Upper lobe of left lung (tissue), 6 donors: Measurements from ENCODE around the gene TMPRSS6. TPM values are rescaled to one million over a fixed set of nuclear protein-coding genes. Genes with fewer than 3 reads are reported as not detected.
A peak's percentile ranks its signal among the peaks of the same experiment; 100 is the strongest.

Experiments
- ATAC-seq, 2 donors: fragments of 200-7000 bp; cut with Tn5 transposase; one replicate each; pipeline ENCODE4 v1.9.1; 2022; ENCODE audit warnings: mild to moderate bottlenecking in 2 of 2, moderate library complexity in 2 of 2; ENCODE audit not compliant: low FRiP score in 2 of 2
- DNase-seq, 2 donors: peaks; one replicate each; pipeline ENCODE4 v3.0.0-alpha.2; 2019 to 2020
- H3K27ac ChIP-seq, 4 donors: fragments of 200-600 bp; sonication (generic); one replicate each; pipeline ENCODE4 v1.5.1; 2016 to 2019
- H3K27me3 ChIP-seq, 4 donors: fragments of 200-600 bp; sonication (generic); one replicate each; pipeline ENCODE4 v1.5.1; 2017 to 2019
- H3K36me3 ChIP-seq, 4 donors: fragments of 200-600 bp; sonication (generic); one replicate each; pipeline ENCODE4 v1.5.1; 2016 to 2019
- H3K4me1 ChIP-seq, 4 donors: fragments of 200-600 bp; sonication (generic); one replicate each; pipeline ENCODE4 v1.5.1; 2018 to 2019
- H3K4me3 ChIP-seq, 4 donors: fragments of 200-600 bp; sonication (generic); one replicate each; pipeline ENCODE4 v1.5.1; 2017 to 2019; ENCODE audit warnings: mild to moderate bottlenecking in 2 of 4, moderate library complexity in 1 of 4
- H3K9me3 ChIP-seq, 4 donors: fragments of 200-600 bp; sonication (generic); one replicate each; pipeline ENCODE4 v1.5.1; 2018 to 2019
- EP300 ChIP-seq, 4 donors: sonication (generic); formaldehyde crosslinking; IDR thresholded peaks; one replicate each; pipeline ENCODE4 v1.5.1; 2017; ENCODE audit warnings: antibody characterized with exemption in 4 of 4, control low read depth in 2 of 4
- POLR2A ChIP-seq, 4 donors: fragments of 450-650 bp; IDR thresholded peaks; one replicate each; pipeline ENCODE4 v1.5.1; 2016 to 2017; ENCODE audit warnings: antibody characterized with exemption in 4 of 4, mild to moderate bottlenecking in 2 of 4
- POLR2AphosphoS5 ChIP-seq, 2 donors: sonication (generic); formaldehyde crosslinking; IDR thresholded peaks; one replicate each; pipeline ENCODE4 v1.5.1; 2017; ENCODE audit warnings: antibody characterized with exemption in 2 of 2
- WGBS, 2 donors: methylation state at CpG; one replicate each; pipeline ENCODE4 v1.1.5; 2017 to 2018; 5-methylcytosine and 5-hydroxymethylcytosine counted together
- total RNA-seq, 6 donors: library from RNA; depleted of rRNA in 4 of 6; stranded (reverse); fragments of >200 nt in 4 of 6; gene quantifications; one replicate each; pipeline versions ENCODE4 v1.1.0 to v1.2.1, GENCODE V29; 2016 to 2021
- TF ChIP-seq, protein P1 (sequence below), 6 experiments: fragments of 450-650 bp in 4 of 6; fragments of 200-600 bp in 2 of 6; sonication (generic) in 2 of 6; IDR thresholded peaks; one replicate each; pipeline ENCODE4 v1.5.1; 2016 to 2019; ENCODE audit warnings: antibody characterized with exemption in 6 of 6
- donor health status: DM: no; HTN: no; CAD: no; lungs with moderate emphysema.
- donor health status: DM: no; HTN: yes; CAD: no; lungs with severe emphysema.

Gene TMPRSS6
- total RNA-seq, 6 donors from 2014 or later = 0.47 to 8.2 (median 2.0) TPM

DNA sequence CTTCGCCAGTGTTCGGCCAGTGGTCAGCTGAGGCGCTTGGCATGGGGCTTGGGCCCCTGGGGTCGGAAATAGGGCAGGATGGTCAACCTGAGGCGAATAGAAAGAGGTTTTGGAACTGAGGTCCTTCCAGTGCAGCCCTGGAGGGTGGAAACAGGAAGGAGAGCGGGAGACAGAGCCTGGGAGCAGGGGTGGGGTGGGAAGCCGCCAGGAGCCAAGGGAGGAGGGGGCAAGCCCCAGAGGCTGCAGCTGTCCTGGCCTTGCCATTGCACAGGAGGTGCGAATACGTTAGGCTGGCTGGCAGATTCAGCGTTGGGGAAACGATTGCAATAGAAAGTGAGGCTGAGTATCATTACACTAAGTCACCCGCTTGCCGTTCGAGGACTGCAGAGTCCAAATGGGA lies 71.8 kb downstream of the TMPRSS6 start:
- Histone ChIP-seq H3K27me3 (no peaks in the 10 kb centered on the region), H3K9me3 (no peaks in the 10 kb centered on the region), H3K27ac (no peak overlapping the region), H3K36me3 (no peaks in the 10 kb centered on the region), H3K4me3 (no peak overlapping the region), H3K4me1 (peaks cover 0 to 30% (median 15%) of the 10 kb centered on the region in 4 donors)
- TF ChIP-seq EP300 (IDR thresholded peaks at IDR 0.05) (no peak), POLR2A (IDR thresholded peaks at IDR 0.05) (no peak), POLR2AphosphoS5 (IDR thresholded peaks at IDR 0.05) (no peak)
- TF ChIP-seq, protein P1, sequence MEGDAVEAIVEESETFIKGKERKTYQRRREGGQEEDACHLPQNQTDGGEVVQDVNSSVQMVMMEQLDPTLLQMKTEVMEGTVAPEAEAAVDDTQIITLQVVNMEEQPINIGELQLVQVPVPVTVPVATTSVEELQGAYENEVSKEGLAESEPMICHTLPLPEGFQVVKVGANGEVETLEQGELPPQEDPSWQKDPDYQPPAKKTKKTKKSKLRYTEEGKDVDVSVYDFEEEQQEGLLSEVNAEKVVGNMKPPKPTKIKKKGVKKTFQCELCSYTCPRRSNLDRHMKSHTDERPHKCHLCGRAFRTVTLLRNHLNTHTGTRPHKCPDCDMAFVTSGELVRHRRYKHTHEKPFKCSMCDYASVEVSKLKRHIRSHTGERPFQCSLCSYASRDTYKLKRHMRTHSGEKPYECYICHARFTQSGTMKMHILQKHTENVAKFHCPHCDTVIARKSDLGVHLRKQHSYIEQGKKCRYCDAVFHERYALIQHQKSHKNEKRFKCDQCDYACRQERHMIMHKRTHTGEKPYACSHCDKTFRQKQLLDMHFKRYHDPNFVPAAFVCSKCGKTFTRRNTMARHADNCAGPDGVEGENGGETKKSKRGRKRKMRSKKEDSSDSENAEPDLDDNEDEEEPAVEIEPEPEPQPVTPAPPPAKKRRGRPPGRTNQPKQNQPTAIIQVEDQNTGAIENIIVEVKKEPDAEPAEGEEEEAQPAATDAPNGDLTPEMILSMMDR (IDR thresholded peaks at IDR 0.05) = no peak
- 64 to 66% methylated on average over 14 of the region's 14 CpGs for WGBS, 2 donors
- DNase-seq (no peak), ATAC-seq (no peak)

- 80 to 92% methylated on average over 6 to 11 of the region's 11 CpGs for WGBS, 2 donors
- Histone ChIP-seq H3K4me3 (no peak overlapping the region), H3K36me3 (no peaks in the 10 kb centered on the region), H3K27ac (no peak overlapping the region), H3K9me3 (no peaks in the 10 kb centered on the region), H3K27me3 (no peaks in the 10 kb centered on the region), H3K4me1 (peaks cover 0 to 35% (median 21%) of the 10 kb centered on the region in 4 donors)
- DNase-seq (no peak), ATAC-seq (no peak)
- TF ChIP-seq, protein P1 (IDR thresholded peaks at IDR 0.05) = no peak
- TF ChIP-seq POLR2A (IDR thresholded peaks at IDR 0.05) (no peak), POLR2AphosphoS5 (IDR thresholded peaks at IDR 0.05) (no peak), EP300 (IDR thresholded peaks at IDR 0.05) (no peak)
These were observed 72.7 kb downstream of the TMPRSS6 start for GRCh38 chr22:37036655-37037377.

DNA sequence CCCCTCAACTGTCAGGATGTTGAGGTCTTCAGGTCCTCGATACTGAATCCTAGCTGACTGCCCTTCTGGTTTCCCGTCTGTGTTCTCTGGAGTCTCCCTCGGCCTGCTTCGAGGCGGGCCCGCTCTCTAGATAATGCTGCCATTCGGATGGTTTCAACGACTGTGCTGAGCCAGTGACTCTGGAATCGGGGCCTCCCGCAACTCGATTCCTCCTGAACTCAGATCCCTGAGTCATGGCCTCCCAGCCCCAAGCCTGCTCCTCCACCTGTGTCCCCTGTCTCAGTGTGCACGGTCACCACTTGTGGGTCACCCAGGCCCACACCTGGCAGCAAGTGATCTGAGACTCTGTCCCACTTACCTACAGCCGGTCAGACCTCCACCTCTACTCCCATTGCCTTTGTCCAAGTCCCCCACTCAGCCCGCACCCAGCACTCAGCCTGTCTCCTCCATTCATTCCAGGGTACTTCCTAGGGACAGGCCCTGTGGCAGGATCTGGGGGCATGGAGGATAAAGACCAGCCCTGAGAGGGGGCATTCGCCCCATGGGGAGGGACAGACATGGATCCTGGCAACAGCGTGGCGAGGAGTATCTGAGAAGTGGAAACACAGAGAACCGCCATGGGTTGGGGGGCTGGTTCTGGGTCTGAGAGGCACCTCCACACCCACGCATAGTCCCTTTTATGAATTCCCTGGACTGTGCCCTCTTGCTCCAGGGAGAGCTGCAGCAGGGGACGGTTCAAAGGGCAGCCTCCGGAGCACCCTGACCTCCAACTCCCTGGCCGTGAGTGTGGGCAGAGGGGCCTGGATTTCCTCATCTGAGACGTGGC lies 75.7 kb downstream of the TMPRSS6 start:
- WGBS, 2 donors = 88 to 92% methylated on average over 22 to 23 of the region's 23 CpGs
- peak overlapping the region in 3 of 4 donors; percentile 10 to 81 (median 35) for H3K27ac ChIP-seq
- peaks cover 0 to 20% (median 13%) of the 10 kb centered on the region in 4 donors for H3K36me3 ChIP-seq
- TF ChIP-seq EP300 (IDR thresholded peaks at IDR 0.05) (no peak), POLR2AphosphoS5 (IDR thresholded peaks at IDR 0.05) (no peak), POLR2A (IDR thresholded peaks at IDR 0.05) (no peak)
- TF ChIP-seq, protein P1 (IDR thresholded peaks at IDR 0.05) = no peak
- no peaks in the 10 kb centered on the region for H3K9me3 ChIP-seq
- no peak for DNase-seq
- peaks cover 0 to 33% (median 26%) of the 10 kb centered on the region in 4 donors for H3K4me1 ChIP-seq
- no peaks in the 10 kb centered on the region for H3K27me3 ChIP-seq
- H3K4me3 ChIP-seq = no peak overlapping the region
- ATAC-seq = no peak

GRCh38 chr22:37032535-37033460 lies 76.7 kb downstream of the TMPRSS6 start:
- Histone ChIP-seq H3K4me3 (peak overlapping the region in 1 of 4 donors; percentile 16), H3K27ac (peak overlapping the region; percentile 30 to 81 (median 66))

More at GRCh38 chr22:37032535-37033460, 76.7 kb downstream of the TMPRSS6 start:
- Histone ChIP-seq H3K27me3 (no peaks in the 10 kb centered on the region), H3K9me3 (no peaks in the 10 kb centered on the region), H3K4me1 (peaks cover 0 to 33% (median 26%) of the 10 kb centered on the region in 4 donors), H3K36me3 (peaks cover 0 to 29% (median 13%) of the 10 kb centered on the region in 4 donors)
- DNase-seq (peak; percentile 37 to 90), ATAC-seq (peak; percentile 78 to 93)
- WGBS, 2 donors = 42 to 51% methylated on average over 14 to 18 of the region's 18 CpGs
- TF ChIP-seq EP300 (IDR thresholded peaks at IDR 0.05) (peak in 1 of 4 donors; percentile 9), POLR2AphosphoS5 (IDR thresholded peaks at IDR 0.05) (peak; percentile 45 to 52), POLR2A (IDR thresholded peaks at IDR 0.05) (peak in 1 of 4 donors; percentile 30)
- TF ChIP-seq, protein P1 (IDR thresholded peaks at IDR 0.05) = no peak
